Mesenchymal stem cell (in vitro differentiated cells and primary cell): Measurements from ENCODE around the gene FGF22.
"Not testable (repeated sequence)": the region's sequence is repeated elsewhere in the genome, so short reads cannot be mapped to it uniquely, and the experiment has no call there.

Experiments used
- DNase-seq: peaks from one replicate; pipeline ENCODE4 v3.0.0-alpha.2; 2013
- H2AFZ ChIP-seq: one replicate; pipeline ENCODE4 v1.6.1; 2013; ENCODE audit warnings: low read depth, mild to moderate bottlenecking, control low read depth, inconsistent platforms, low read length, moderate library complexity
- H2AK5ac ChIP-seq: 2 replicates; pipeline ENCODE4 v1.6.1; 2013; ENCODE audit warnings: low read length, moderate library complexity, mild to moderate bottlenecking, inconsistent platforms; ENCODE audit not compliant: severe bottlenecking
- H2BK120ac ChIP-seq: one replicate; pipeline ENCODE4 v1.6.1; 2013; ENCODE audit warnings: low read depth, mild to moderate bottlenecking, inconsistent platforms, low read length, moderate library complexity
- H2BK12ac ChIP-seq, 2 experiments: one replicate each; pipeline ENCODE4 v1.6.1; 2013; ENCODE audit warnings: inconsistent platforms in 2 of 2, low read length in 2 of 2, mild to moderate bottlenecking in 2 of 2, moderate library complexity in 2 of 2, control low read depth in 1 of 2
- H2BK15ac ChIP-seq: one replicate; pipeline ENCODE4 v1.6.1; 2013; ENCODE audit warnings: mild to moderate bottlenecking, low read depth, inconsistent platforms; ENCODE audit not compliant: poor library complexity, severe bottlenecking
- H2BK5ac ChIP-seq: 2 replicates; pipeline ENCODE4 v1.6.1; 2013; ENCODE audit warnings: low read depth, mild to moderate bottlenecking, low read length, control low read depth, inconsistent platforms; ENCODE audit not compliant: poor library complexity, severe bottlenecking
- H3K14ac ChIP-seq, 2 experiments: one replicate each; pipeline ENCODE4 v1.6.1; 2013; ENCODE audit warnings: inconsistent platforms in 2 of 2, low read length in 2 of 2, control low read depth in 1 of 2, mild to moderate bottlenecking in 1 of 2, moderate library complexity in 1 of 2
- H3K18ac ChIP-seq, 2 experiments: one replicate each; pipeline ENCODE4 v1.6.1; 2013; ENCODE audit warnings: inconsistent platforms in 2 of 2, low read length in 2 of 2, control low read depth in 1 of 2, low read depth in 1 of 2, mild to moderate bottlenecking in 1 of 2
- H3K23ac ChIP-seq, 2 experiments: one replicate each; pipeline ENCODE4 v1.6.1; 2013; ENCODE audit warnings: inconsistent platforms in 2 of 2, low read length in 2 of 2, mild to moderate bottlenecking in 2 of 2, moderate library complexity in 2 of 2, control low read depth in 1 of 2
- H3K27ac ChIP-seq: 2 replicates; pipeline ENCODE4 v1.5.1; 2013; ENCODE audit warnings: mild to moderate bottlenecking, moderate library complexity, low read length, control low read depth, inconsistent platforms; ENCODE audit not compliant: poor library complexity, severe bottlenecking
- H3K27me3 ChIP-seq, 2 experiments: 2 replicates each; pipeline versions ENCODE4 v1.6.1 to v1.7.0; 2013; ENCODE audit warnings: low read length in 2 of 2, mild to moderate bottlenecking in 2 of 2, moderate library complexity in 2 of 2, control low read depth in 1 of 2, inconsistent platforms in 1 of 2; ENCODE audit not compliant: control insufficient read depth in 1 of 2, insufficient read depth in 1 of 2
- H3K36me3 ChIP-seq, 2 experiments: 2 replicates each; pipeline versions ENCODE4 v1.6.1 to v1.7.0; 2013; ENCODE audit warnings: low read length in 2 of 2, control low read depth in 1 of 2, inconsistent platforms in 1 of 2, low read depth in 1 of 2, mild to moderate bottlenecking in 1 of 2; ENCODE audit not compliant: insufficient read depth in 2 of 2, control insufficient read depth in 1 of 2
- H3K4ac ChIP-seq, 2 experiments: one replicate each; pipeline ENCODE4 v1.6.1; 2013; ENCODE audit warnings: inconsistent platforms in 2 of 2, low read length in 2 of 2, mild to moderate bottlenecking in 2 of 2, moderate library complexity in 2 of 2, control low read depth in 1 of 2, low read depth in 1 of 2
- H3K4me1 ChIP-seq: 2 replicates; pipeline ENCODE4 v1.6.1; 2013; ENCODE audit warnings: low read depth, low read length, control low read depth; ENCODE audit not compliant: control insufficient read depth, insufficient read depth
- H3K4me2 ChIP-seq: 2 replicates; pipeline ENCODE4 v1.6.1; 2013; ENCODE audit warnings: low read length, mild to moderate bottlenecking, inconsistent platforms; ENCODE audit not compliant: poor library complexity, severe bottlenecking
- H3K4me3 ChIP-seq, 2 experiments: 2 replicates each; pipeline versions ENCODE4 v1.5.1 to v1.7.0; 2013; ENCODE audit warnings: low read length in 2 of 2, mild to moderate bottlenecking in 2 of 2, control low read depth in 1 of 2, low read depth in 1 of 2; ENCODE audit not compliant: insufficient read depth in 1 of 2
- H3K79me1 ChIP-seq: replicated peaks from 2 replicates; pipeline ENCODE4 v1.6.1; 2013; ENCODE audit warnings: mild to moderate bottlenecking, control low read depth, low read length, inconsistent platforms; ENCODE audit not compliant: poor library complexity, severe bottlenecking
- H3K9ac ChIP-seq: 2 replicates; pipeline ENCODE4 v1.7.0; 2013; ENCODE audit warnings: mild to moderate bottlenecking, low read length, moderate library complexity
- H3K9me3 ChIP-seq: 2 replicates; pipeline ENCODE4 v1.7.0; 2013; ENCODE audit warnings: mild to moderate bottlenecking, low read length; ENCODE audit not compliant: control insufficient read depth
- H4K8ac ChIP-seq: one replicate; pipeline ENCODE4 v1.6.1; 2013; ENCODE audit warnings: inconsistent platforms, mild to moderate bottlenecking, low read length, moderate library complexity
- H4K91ac ChIP-seq: one replicate; pipeline ENCODE4 v1.6.1; 2013; ENCODE audit warnings: mild to moderate bottlenecking, low read length, inconsistent platforms
- WGBS: methylation state at CpG from one replicate; pipeline ENCODE4 v1.1.7; 2013; ENCODE audit warnings: mixed read lengths; 5-methylcytosine and 5-hydroxymethylcytosine counted together

Gene FGF22

GRCh38 chr19:621191-621590 is 18.5 kb upstream of the FGF22 start:
- Histone ChIP-seq H3K79me1 (peaks cover 18% of the 10 kb centered on the region), H3K36me3 (peaks cover 37 to 84% of the 10 kb centered on the region in 2 experiments), H3K4me1 (peaks cover 28% of the 10 kb centered on the region)
- not testable (repeated sequence) for H2BK15ac ChIP-seq, H3K27ac ChIP-seq, H3K9me3 ChIP-seq, H2AK5ac ChIP-seq, H2BK5ac ChIP-seq, H3K4me3 ChIP-seq, H3K4me2 ChIP-seq, H2BK12ac ChIP-seq, H3K27me3 ChIP-seq, H2AFZ ChIP-seq, H4K91ac ChIP-seq, H3K18ac ChIP-seq, H4K8ac ChIP-seq, H2BK120ac ChIP-seq, H3K14ac ChIP-seq, H3K4ac ChIP-seq, H3K9ac ChIP-seq, DNase-seq, H3K23ac ChIP-seq
- WGBS = 99% methylated on average over 42 of the region's 48 CpGs

DNA sequence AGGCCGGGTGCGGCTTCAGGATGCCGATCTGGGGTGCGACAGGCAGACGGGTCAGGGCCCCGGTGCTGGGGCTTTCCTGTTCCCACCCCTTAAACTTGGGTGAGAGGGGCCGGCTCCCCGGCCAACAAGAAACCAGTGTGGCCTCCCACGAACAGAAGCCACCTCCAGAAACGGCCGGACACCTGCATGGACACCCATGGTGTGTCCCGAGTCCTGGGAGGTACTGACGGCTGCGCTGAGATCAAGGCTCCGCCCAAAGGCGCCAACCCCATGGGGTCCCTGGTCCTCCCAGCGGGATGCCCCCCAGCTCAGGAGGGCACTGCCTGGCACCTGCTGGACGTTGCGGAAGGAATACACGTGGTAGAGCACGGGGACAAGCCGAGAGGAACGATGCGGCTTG is 17.9 kb upstream of the FGF22 start:
- WGBS = 97% methylated on average over 24 of the region's 24 CpGs

GRCh38 chr19:622666-623065 is 17.0 kb upstream of the FGF22 start:
- Histone ChIP-seq H3K9me3 (no peaks in the 10 kb centered on the region), H3K23ac (no peak overlapping the region), H2BK15ac (no peak overlapping the region), H3K14ac (no peak overlapping the region), H3K36me3 (peaks cover 37 to 69% of the 10 kb centered on the region in 2 experiments), H3K4me3 (no peak overlapping the region), H3K4me2 (no peak overlapping the region), H2BK5ac (no peak overlapping the region), H3K4ac (no peak overlapping the region), H2BK12ac (no peak overlapping the region), H3K27ac (no peak overlapping the region), H3K27me3 (no peaks in the 10 kb centered on the region), H3K79me1 (peaks cover 18% of the 10 kb centered on the region), H3K18ac (no peak overlapping the region), H2BK120ac (no peak overlapping the region), H4K91ac (no peak overlapping the region), H3K9ac (no peak overlapping the region), H3K4me1 (peaks cover 27% of the 10 kb centered on the region), H4K8ac (no peak overlapping the region), H2AK5ac (no peak overlapping the region), H2AFZ (no peak overlapping the region)
- DNase-seq = no peak
- WGBS = 97% methylated on average over 37 of the region's 37 CpGs

More for the DNA sequence above, 17.9 kb upstream of the FGF22 start:
- H3K4me2 ChIP-seq = no peak overlapping the region
- H2AK5ac ChIP-seq = no peak overlapping the region
- H3K79me1 ChIP-seq = peaks cover 18% of the 10 kb centered on the region
- no peak overlapping the region for H2BK5ac ChIP-seq
- no peak overlapping the region for H3K18ac ChIP-seq
- H3K9me3 ChIP-seq = no peaks in the 10 kb centered on the region
- H2BK12ac ChIP-seq = no peak overlapping the region
- no peaks in the 10 kb centered on the region for H3K27me3 ChIP-seq
- no peak overlapping the region for H4K91ac ChIP-seq
- no peak overlapping the region for H3K27ac ChIP-seq
- peaks cover 37 to 78% of the 10 kb centered on the region in 2 experiments for H3K36me3 ChIP-seq
- peaks cover 28% of the 10 kb centered on the region for H3K4me1 ChIP-seq
- no peak for DNase-seq
- no peak overlapping the region for H3K4me3 ChIP-seq
- H3K4ac ChIP-seq = no peak overlapping the region
- H2AFZ ChIP-seq = no peak overlapping the region
- H4K8ac ChIP-seq = no peak overlapping the region
- H2BK120ac ChIP-seq = no peak overlapping the region
- H3K14ac ChIP-seq = no peak overlapping the region
- H3K9ac ChIP-seq = no peak overlapping the region
- H3K23ac ChIP-seq = no peak overlapping the region
- H2BK15ac ChIP-seq = no peak overlapping the region

- Histone ChIP-seq H2BK12ac (no peak overlapping the region), H3K23ac (no peak overlapping the region), H3K4ac (no peak overlapping the region), H3K4me3 (no peak overlapping the region), H2BK5ac (no peak overlapping the region), H3K27me3 (no peaks in the 10 kb centered on the region), H3K27ac (peak overlapping the region; percentile 72), H4K8ac (no peak overlapping the region), H3K14ac (no peak overlapping the region), H3K18ac (no peak overlapping the region), H4K91ac (peak overlapping the region; percentile 18), H2AK5ac (no peak overlapping the region), H3K9ac (no peak overlapping the region), H3K79me1 (peaks cover 19% of the 10 kb centered on the region), H3K9me3 (no peaks in the 10 kb centered on the region), H3K36me3 (peaks cover 36 to 68% of the 10 kb centered on the region in 2 experiments), H3K4me1 (peaks cover 26% of the 10 kb centered on the region), H2AFZ (no peak overlapping the region), H3K4me2 (peak overlapping the region; percentile 2), H2BK120ac (no peak overlapping the region), H2BK15ac (no peak overlapping the region)
- 95% methylated on average over 44 of the region's 44 CpGs for WGBS
- no peak for DNase-seq
These were observed 16.3 kb upstream of the FGF22 start for GRCh38 chr19:623175-623916.
